HG03342 (cell line): ENCODE measurements around the gene ALOX12.
"Not testable (repeated sequence)": the region's sequence is repeated elsewhere in the genome, so short reads cannot be mapped to it uniquely, and the experiment has no call there.

Experiments
- ATAC-seq: cut with Tn5 transposase; IDR thresholded peaks from one replicate; pipeline ENCODE4 v1.9.1; 2021; ENCODE audit warnings: mild to moderate bottlenecking, moderate library complexity; ENCODE audit not compliant: unreplicated experiment

The ALOX12 gene

GRCh38 chr17:7043182-7043496 is 47.3 kb downstream of the ALOX12 start:
- peak; percentile 6 for ATAC-seq

DNA sequence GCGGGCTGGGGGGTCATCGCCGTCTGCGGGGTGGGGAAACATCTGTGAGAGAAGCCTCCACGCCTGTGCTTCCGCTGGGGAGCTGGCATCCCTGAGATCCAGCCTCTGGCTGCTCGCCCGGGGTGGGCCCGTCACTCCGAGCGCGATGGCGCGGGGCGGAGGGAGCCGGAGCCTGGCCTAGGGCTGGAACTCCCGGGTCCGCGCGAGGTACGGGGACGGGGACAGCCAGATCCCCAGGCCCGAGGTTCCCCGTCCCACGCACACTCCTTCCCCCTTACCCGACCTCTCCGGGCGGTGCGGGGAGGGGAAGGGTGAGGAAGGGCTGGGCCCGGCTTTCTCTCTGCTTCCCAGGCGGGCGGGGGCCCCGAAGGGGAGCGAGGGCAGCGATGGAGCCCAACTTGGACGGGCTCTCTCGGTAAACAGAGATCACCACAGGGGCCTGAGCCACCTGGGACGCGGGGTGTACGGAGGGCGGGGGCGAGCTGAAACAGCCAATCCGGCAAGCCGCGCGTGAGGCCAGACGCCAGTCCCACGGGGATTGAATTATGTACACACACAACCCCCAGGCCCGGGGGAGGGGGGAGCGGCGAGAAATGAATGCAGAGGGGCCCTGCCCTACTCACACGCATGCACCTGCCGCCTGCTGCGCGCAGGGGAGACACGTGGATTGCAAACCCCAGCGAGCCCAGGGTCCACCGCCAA is 47.8 kb downstream of the ALOX12 start, which contains the start of gene SLC16A11:
SLC16A11 (minus strand) TSS at position 596 of the 702 bp plus-strand sequence; CDS start at position 17, 579 bp downstream.
- peak; percentile 32 for ATAC-seq

DNA sequence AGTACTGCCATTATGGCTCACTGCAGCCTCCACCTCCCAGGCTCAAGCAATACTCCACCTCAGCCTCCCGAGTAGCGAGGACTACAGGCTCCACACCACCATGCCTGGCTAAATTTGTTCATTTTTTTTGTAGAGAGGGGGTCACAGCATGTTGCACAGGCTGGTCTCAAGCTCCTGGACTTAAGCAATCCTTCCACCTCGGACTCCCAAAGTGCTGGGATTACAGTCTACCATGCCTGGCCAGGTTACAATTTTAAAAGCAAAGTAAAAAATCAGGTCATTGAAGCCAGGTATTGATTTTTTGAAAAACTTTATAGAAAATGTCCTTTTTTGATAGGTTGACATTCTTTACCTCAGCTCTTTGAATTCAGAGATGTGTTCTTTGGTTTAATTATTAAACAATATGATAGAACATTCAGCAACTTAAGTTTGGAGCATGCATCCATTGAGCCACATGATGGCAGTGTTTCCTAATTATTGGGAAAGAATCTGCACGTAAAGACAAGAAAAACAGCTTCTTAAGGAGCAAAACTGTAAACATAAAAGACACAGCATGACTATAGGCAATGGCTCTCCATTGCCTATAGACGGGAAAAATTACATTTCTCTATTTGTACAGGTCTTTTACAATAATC is 49.8 kb downstream of the ALOX12 start:
- ATAC-seq: no peak

DNA sequence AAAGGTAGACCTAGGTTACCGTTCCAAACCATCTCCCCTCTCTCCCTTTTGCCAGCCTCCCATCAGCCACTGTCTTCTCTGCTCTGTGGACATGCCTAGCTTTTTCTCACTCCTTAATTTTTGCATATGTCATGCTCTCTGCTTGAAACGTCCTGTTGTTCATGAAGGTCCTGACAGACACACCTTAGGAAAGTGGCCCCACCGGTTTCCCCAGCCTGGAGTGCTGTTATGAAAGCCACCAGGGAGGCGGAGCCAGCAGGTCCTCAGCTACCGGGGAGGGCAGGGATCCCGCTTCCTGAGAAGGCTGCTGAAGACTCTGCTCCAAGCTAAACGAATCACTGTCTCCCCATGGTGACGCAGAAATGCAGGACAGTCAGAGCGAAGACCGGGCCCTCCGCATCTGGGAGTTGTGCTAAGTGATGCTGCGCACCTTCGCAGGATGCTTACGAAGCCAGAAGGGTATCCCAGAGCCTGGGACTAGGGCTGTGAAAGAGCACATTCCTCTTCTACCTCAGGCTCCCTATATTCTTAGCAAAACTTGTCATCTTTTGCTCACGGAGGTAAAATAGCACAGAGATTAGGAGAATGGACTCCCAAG is 50.4 kb downstream of the ALOX12 start:
- ATAC-seq: no peak

DNA sequence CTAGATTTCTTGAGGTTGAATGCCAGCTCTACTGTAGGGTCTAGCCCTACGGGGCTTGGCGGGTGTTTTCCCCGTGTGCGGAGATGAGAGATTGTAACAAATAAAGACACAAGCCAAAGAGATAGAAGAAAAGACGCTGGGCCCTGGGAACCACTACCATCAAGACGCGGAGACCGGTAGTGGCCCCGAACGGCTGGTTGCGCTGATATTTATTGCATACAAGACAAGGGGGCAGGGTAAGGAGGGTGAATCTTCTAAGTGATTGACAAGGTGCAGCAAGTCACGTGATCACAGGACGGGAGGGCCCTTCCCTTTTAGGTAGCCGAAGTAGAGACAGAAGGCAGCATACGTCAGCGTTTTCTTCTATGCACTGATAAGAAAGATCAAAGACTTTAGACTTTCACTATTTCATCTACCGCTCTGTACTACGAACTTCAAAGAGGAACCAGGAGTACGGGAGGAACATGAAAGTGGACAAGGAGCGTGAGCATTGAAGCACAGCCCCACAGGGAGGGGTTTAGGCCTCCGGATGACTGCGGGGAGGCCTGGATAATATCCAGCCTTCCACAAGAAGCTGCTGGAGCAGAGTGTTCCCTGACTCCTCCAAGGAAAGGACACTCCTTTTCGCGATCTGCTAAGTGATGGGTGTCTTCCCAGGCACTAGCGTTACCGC is 51.0 kb downstream of the ALOX12 start:
- not testable (repeated sequence) for ATAC-seq

- no peak for ATAC-seq
Observed at GRCh38 chr17:7047566-7047965, 51.7 kb downstream of the ALOX12 start.

DNA sequence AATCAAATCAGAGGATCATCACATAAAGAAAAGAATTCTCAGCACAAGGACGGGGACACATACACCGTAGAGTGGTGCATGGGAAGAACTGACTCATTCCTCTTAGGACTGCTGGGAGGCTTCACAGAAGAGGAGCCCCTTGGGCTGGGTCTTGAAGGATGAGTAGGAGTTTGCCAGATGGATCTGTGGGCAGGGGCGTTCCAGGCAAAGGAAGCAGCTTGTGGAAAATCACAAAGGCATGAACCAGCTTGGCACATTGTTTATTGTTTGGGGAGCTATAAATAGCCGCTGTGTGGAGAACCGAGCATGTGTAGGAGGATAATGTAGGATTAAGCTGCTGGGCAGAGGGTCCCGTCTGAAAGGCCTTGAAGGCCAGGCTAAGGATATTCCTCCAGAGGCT is 53.1 kb downstream of the ALOX12 start:
- ATAC-seq: no peak

- ATAC-seq: not testable (repeated sequence)
Observed at GRCh38 chr17:7050583-7050982, 54.7 kb downstream of the ALOX12 start.

GRCh38 chr17:7056386-7056785 is 60.5 kb downstream of the ALOX12 start:
- ATAC-seq: no peak

DNA sequence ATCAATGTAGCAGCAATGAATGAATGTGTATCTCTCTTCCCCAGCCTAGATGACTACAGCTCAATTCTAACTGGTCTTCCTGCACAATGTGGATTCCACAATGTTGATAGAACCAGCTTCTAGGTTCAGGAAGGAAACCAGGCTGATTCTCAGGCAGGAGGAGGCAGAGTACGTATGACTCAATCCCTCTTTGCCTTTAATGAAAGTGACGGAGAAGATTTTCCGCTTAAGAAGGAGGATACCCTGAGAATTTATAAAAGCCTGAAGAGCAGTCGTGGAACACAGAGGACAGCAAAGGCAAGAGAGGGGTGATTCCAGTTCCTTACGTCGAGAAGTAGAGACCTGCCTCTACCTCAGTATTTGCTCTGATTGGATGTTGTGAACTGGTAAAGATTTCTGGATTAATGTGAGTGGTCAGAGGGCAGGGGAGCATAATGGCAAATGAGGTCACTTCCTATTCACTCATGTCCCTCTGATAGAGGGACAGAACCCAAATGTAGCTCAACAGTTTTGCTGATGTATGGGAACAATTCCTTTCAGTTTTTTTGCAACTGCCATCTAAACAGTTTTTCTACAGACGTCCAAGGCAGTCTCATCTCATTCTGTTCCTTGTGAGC is 63.1 kb downstream of the ALOX12 start:
- ATAC-seq: no peak
